ENCODE measurements around the gene SPDYE4.

- TF ChIP-seq POLR2AphosphoS5 (IDR thresholded peaks at IDR 0.05; ENCODE audit: low read depth, low read length) = peak; percentile 78
- TF ChIP-seq POLR2A (IDR thresholded peaks at IDR 0.05; ENCODE audit: low read depth, low read length) = peak; percentile 58
- TF ChIP-seq TAF1 (IDR thresholded peaks at IDR 0.05; ENCODE audit: borderline replicate concordance, low read depth, low read length) = no peak
These were observed 48.7 kb upstream of the SPDYE4 start for GRCh38 chr17:8806926-8807550.

Measured in GM12892 (cell line).